ENCODE data around the gene TPM1. TPM values are rescaled to one million over a fixed set of nuclear protein-coding genes. Genes with fewer than 3 reads are reported as not detected.

Gene TPM1
- total RNA-seq, 4 donors from 2014 or later = 85.4 to 182 (median 127) TPM

DNA sequence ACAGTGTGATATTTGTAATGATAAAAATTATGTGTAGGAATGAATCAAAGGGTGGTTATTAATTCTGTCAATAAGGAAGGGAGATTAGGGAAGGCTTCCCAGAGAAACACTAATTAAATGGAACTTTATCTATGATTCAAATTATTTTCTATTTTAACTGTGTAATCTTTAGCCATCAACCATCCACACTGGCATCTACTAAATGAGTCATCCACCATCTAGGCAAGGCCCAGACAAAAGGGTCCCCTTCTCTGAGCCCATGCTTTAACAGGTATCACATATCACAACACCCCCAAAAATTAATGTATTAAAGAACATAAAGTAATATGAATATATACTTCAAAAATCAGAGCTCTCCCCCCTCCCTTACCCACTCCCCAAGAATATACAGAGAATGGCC, 19.9 kb upstream of the TPM1 start:
- no peaks in the 10 kb centered on the region for H3K4me1 ChIP-seq
- no peaks in the 10 kb centered on the region for H3K27me3 ChIP-seq
- no peak overlapping the region for H3K4me3 ChIP-seq
- H3K27ac ChIP-seq = no peak overlapping the region
- H3K9me3 ChIP-seq = no peaks in the 10 kb centered on the region
- TF ChIP-seq POLR2A (IDR thresholded peaks at IDR 0.05) (no peak), CTCF (IDR thresholded peaks at IDR 0.05) (no peak), POLR2AphosphoS5 (IDR thresholded peaks at IDR 0.05) (no peak), EP300 (IDR thresholded peaks at IDR 0.05) (no peak)
- DNase-seq (ENCODE audit: low spot score in 2 of 2) = no peak
- H3K36me3 ChIP-seq = no peaks in the 10 kb centered on the region

DNA sequence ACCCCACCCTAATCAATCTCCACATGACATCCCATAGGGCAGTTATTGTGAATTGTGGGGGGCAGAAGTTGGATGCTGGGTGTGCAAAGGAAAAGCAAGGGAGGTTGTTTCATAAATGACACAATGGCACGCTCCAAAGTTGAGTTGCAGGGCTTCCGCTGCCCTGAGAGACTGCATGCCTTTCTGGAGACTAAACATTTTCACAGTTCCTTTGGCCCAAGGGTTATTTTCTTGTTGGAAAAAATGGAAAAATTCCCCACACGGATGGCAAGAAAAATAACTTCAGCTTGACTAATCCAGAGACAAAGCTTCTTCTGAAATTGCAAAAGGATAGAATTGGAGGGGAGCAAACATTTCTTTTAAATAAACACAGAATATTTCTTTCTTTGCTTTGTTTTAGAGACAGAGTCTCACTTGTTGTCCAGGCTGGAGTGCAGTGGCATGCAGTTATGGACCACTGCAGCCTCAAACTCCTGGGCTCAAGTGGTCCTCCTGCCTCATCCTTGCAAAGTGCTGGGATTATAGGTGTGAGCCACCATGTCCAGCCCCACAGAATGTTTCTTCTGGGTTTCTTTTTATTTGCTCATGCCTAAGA, 19.1 kb upstream of the TPM1 start:
- Histone ChIP-seq H3K27ac (no peak overlapping the region), H3K36me3 (no peaks in the 10 kb centered on the region), H3K9me3 (no peaks in the 10 kb centered on the region), H3K4me1 (no peaks in the 10 kb centered on the region), H3K4me3 (no peak overlapping the region), H3K27me3 (no peaks in the 10 kb centered on the region)
- no peak for DNase-seq (ENCODE audit: low spot score in 2 of 2)
- TF ChIP-seq CTCF (IDR thresholded peaks at IDR 0.05) = no peak
- TF ChIP-seq EP300 (IDR thresholded peaks at IDR 0.05) = no peak
- no peak for TF ChIP-seq POLR2A (IDR thresholded peaks at IDR 0.05)
- no peak for TF ChIP-seq POLR2AphosphoS5 (IDR thresholded peaks at IDR 0.05)
- 63% methylated on average over 3 of the region's 3 CpGs for WGBS

DNA sequence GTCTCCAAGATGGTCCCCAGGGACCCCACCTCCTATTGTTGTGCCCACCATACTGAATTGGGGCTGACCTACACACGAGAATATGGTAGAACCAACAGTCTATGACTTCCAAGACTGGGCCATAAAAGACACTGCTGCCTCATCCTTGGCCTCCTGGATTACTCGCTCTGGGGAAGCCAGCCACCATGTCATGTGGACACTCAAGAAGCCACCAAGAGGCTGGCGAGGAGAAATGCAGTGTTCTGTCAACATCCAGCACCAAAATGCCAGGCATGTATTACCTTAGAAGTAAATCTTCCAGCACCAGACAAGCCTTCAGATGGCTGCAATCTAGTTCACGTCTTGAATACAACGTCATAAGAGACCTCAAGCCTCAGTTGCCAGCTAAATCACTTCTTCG, 17.1 kb upstream of the TPM1 start:
- Histone ChIP-seq H3K4me1 (peaks cover 1% of the 10 kb centered on the region), H3K27me3 (no peaks in the 10 kb centered on the region), H3K36me3 (no peaks in the 10 kb centered on the region), H3K9me3 (no peaks in the 10 kb centered on the region), H3K4me3 (no peak overlapping the region), H3K27ac (no peak overlapping the region)
- no peak for DNase-seq (ENCODE audit: low spot score in 2 of 2)
- 96% methylated on average over 6 of the region's 6 CpGs for WGBS
- TF ChIP-seq CTCF (IDR thresholded peaks at IDR 0.05) (no peak), POLR2AphosphoS5 (IDR thresholded peaks at IDR 0.05) (no peak)

- Histone ChIP-seq H3K27me3 (no peaks in the 10 kb centered on the region), H3K36me3 (no peaks in the 10 kb centered on the region), H3K9me3 (no peaks in the 10 kb centered on the region), H3K4me1 (peaks cover 4% of the 10 kb centered on the region), H3K4me3 (no peak overlapping the region), H3K27ac (no peak overlapping the region)
- TF ChIP-seq POLR2A (IDR thresholded peaks at IDR 0.05) = no peak
- 79% methylated on average over 2 of the region's 2 CpGs for WGBS
- no peak for DNase-seq (ENCODE audit: low spot score in 2 of 2)
These were observed 14.9 kb upstream of the TPM1 start for GRCh38 chr15:63027646-63028045.

DNA sequence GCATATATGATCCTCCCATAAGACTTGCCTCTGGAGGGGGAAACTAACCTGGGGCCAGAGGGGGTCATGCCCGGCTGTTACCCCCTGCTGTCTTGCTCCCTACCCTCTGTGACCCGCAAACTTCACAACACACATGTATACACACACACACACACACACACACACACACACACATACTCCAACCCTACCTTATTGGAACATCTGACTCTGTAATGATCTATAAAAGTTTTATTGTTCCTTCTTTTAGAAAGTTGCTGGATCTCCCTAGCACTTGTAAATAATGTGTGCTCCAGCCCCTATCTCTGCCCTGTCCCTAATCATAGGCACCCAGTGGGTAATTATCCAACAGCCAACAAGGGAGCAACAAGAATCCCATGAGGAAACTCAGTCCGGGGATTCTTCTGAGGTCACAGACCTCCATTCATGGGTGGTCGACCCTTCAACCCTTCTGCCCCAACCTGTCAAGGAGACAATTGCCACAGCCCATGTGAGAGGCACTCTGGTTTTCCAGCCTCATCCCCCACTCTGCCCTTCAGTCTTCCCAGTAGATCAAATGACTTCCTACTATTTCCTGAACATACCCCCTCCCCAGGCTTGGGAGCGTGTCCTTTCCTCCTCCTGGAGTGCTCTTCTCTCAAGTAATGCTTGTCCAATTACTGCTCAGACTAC, 14.0 kb upstream of the TPM1 start:
- Histone ChIP-seq H3K36me3 (no peaks in the 10 kb centered on the region), H3K27me3 (no peaks in the 10 kb centered on the region), H3K27ac (no peak overlapping the region), H3K9me3 (no peaks in the 10 kb centered on the region), H3K4me1 (peaks cover 4% of the 10 kb centered on the region), H3K4me3 (no peak overlapping the region)
- WGBS = 82% methylated on average over 5 of the region's 5 CpGs
- TF ChIP-seq POLR2A (IDR thresholded peaks at IDR 0.05) (no peak), EP300 (IDR thresholded peaks at IDR 0.05) (no peak), POLR2AphosphoS5 (IDR thresholded peaks at IDR 0.05) (no peak), CTCF (IDR thresholded peaks at IDR 0.05) (no peak)
- DNase-seq (ENCODE audit: low spot score in 2 of 2) = no peak

DNA sequence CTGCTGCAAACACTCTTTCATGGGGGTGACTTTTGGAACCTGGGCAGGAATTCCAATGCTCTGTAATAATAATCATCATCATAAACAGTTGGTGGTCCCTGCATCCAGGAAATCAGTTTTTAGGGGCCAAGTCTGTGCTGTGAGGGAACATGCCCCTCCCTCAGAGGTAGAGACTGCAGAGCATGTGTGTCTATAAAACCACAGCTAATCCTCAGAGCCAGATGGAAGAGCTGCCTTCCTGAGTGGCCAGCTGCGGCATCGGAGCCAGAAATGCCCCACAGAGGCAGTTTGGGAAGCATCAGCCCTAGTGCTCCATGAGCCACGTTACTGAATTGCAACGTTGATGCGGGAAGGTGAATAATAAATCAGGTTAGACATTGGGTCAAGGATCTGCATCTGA, 12.9 kb upstream of the TPM1 start:
- Histone ChIP-seq H3K36me3 (no peaks in the 10 kb centered on the region), H3K27ac (no peak overlapping the region), H3K4me3 (no peak overlapping the region), H3K4me1 (peaks cover 4% of the 10 kb centered on the region), H3K27me3 (no peaks in the 10 kb centered on the region), H3K9me3 (no peaks in the 10 kb centered on the region)
- WGBS = 26% methylated on average over 5 of the region's 5 CpGs
- TF ChIP-seq POLR2AphosphoS5 (IDR thresholded peaks at IDR 0.05) (no peak), POLR2A (IDR thresholded peaks at IDR 0.05) (no peak)
- no peak for DNase-seq (ENCODE audit: low spot score in 2 of 2)

All from suprapubic skin (tissue), 4 donors.